ENCODE measurements around the gene PTPRC.

Gene PTPRC

DNA sequence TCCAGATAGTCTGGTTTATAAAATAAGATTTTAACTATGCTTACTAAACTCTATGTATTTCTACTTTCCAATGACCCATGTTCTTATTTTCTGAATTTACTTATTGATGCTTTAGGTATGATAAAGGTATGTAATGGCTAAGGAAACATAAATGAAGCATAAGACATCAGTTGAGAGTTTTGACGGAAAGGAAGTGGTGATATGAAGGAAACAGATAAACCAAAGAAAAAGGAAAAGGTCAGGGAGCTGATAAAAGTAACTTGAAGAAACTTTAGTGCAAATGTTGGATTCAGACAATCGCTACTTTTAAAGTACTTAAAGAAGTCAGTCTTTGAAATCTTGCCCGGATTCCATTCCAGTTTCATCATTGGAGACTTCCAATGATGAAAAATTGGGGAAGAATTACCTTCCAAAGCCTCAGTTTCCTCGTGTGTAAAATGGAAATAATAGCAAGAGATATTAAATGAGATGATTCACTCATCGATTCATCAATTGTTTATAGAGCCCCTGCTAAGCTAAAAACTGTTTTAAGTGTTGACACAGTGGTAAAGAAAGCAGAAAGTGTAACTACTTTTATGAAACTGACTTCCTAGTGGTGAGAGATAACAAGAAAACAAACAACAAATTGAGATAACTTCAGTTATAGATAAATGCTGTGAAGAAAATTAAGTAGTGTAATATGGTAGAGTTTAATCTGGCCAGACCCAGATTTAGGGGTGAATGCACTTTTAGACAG is 10.6 kb downstream of the PTPRC start:
- DNase-seq: no peak

DNA sequence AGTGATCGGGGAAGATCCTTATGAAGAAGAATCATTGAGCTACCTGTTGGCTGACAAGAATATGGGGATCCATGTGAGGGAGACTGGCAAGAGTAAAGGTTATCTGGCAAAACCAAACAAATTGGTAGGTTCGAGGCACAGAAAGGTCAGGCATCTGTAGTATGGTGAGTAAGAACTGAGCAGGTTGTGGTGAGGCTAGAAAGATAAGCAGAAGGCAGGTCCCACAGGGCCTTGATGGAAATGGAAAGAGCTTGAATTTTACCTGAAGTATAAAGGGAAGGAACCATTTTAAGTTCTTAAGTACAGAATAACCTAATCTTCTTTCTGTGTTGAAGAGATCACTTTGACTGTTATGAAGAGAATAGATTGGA is 11.1 kb downstream of the PTPRC start:
- DNase-seq: no peak

DNA sequence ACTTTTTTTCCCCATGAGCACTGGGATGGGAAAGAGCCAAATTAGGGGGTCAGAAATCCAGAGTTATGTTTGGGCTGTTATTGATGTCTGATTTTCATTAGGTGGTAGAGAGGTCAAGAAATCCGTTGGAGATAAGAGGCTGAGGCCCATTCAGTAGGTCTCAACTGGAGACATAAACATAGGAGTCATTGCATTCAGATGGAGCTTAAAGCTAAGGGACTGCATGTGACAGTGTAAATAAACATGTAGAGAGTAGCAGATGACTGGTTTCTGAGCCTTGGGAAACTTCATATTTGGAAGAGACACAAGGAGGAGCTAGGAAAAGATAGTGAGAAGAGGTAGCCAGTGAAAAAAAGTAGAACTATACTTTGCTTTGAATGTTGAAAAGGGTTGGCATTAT is 11.7 kb downstream of the PTPRC start:
- DNase-seq: no peak

DNA sequence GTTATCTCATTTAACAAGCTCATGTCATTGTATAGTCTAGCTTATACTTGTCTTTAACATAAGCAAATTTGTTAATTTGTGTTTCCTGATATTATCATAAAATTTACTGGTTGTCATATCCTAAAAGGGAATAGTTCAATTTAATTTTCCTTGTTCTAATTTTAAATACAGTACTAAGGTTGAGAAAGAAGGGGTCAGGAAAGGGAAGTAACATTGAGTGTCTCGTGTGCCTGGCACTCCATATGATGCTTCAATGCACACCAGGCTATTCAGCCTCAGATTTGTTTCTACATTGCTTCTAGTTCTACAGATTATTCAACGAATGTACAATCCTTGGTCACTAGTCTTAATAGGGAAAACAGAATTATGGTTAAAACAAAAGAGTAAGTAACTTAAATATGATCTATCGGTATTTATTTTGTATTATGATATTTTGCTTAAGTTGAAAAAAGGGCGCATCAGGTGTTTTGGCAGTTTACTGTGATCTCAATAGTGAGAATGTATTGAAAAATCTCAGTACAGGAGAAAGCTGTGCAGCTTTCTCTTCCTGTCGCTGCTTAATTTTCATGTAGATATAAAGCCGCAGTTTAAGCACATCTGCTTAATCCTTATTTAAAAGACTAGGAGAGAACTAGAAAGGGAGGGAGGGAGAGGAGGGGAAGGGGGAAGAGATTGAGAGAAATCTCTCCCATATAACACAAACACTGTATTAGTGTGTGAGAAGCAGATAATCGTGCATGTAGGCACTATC is 13.0 kb downstream of the PTPRC start:
- DNase-seq: peak; percentile 73

DNA sequence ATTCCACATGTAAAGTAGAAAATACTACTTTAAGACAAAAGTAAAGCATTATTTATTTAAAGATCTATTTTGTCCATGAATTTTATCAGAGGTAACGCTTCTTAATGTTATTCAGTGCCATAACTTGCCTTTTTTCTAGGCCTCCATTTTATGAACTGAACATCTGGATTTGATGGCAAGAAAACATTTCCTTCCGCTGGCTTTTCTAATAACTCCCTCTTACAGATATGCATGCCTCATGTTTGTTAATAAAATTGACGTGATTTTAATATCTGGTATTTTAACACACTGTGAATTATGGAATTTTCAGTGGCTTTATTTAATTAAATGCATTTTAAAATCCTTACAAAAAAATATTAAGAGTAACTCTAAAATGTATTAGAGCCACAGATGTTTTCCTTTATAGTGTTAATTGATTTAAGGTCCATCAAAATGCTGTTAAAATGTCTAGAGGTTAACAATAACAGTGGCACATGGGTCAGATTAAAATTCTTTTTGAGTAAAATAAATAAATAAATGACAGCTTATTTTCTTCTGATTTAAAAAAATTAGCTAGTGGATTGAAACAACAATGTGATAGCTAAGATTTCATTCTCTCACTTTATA is 15.1 kb downstream of the PTPRC start:
- no peak for DNase-seq

DNA sequence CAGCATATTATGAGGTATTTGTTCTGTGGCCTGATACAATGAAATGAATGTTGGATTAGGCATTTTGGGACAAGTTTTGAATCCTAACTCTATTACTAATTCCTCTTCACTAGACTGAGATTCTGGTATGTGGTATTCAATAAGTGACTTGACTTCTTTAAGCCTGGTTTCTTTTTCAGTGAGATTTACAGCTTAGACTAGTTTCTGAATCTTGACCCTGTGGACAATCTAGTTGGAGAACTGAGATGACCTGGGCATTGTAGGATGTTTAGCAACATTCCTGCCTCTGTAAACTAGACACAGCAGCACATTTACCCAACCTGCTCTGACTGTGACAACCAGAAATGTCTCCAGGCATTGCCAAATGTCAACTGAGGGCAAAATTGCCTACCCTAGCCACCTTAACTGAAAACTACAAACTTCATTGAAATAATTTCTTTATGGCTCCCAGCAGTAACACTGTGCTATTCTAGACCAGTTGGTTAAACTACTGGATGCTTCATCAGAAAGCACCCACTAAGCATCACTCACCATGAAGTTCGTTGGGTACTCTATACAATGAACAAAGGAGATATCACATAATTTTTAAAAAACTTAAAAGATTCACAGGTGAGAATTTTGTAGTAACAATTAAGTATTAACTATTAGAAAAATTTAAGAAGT is 16.8 kb downstream of the PTPRC start:
- peak; percentile 78 for DNase-seq

DNA sequence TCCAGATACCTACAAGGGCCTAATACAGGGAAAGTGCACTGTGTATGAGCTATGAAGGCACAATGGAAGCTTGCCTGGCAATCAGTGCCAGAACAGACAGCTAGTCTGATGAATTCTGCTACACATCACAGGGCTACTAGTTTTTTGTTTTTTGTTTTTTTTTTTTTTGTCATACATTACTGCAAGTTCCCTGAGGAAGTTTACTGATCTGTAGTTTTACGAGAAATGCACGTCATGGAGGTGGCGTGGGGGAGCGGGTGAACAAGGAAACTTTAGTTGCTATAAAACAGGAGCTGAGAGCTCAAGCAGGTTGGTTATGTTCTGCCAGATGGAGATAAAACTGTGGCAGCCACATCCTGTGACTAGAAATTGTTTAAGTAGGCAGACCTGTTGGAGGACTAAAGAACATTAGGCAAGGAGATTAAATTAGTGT is 17.7 kb downstream of the PTPRC start:
- peak; percentile 89 for DNase-seq

DNA sequence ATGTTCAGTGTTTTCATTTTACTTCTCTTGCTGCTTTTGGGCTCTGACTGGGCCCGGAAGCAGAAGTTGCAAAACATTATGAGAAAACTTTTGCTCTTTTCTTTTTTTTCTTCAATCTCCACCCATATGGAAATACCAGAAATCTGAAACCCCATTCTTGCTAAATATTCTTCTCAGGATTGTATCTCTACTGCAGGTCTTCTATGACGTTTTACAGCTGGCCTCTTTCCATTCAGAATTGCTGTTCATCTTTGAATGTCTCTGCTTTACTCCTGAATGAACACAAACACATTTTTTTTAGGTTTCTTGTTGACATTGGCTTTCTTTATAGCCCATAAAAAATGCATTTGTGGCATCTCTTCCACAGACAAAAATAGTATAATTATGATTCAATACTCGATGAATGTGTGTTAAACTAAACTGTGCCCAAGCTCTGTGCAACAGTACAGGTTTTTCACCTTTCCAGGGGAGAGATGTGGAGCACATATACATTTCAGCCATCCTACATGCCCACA is 18.8 kb downstream of the PTPRC start:
- DNase-seq: peak; percentile 94

DNA sequence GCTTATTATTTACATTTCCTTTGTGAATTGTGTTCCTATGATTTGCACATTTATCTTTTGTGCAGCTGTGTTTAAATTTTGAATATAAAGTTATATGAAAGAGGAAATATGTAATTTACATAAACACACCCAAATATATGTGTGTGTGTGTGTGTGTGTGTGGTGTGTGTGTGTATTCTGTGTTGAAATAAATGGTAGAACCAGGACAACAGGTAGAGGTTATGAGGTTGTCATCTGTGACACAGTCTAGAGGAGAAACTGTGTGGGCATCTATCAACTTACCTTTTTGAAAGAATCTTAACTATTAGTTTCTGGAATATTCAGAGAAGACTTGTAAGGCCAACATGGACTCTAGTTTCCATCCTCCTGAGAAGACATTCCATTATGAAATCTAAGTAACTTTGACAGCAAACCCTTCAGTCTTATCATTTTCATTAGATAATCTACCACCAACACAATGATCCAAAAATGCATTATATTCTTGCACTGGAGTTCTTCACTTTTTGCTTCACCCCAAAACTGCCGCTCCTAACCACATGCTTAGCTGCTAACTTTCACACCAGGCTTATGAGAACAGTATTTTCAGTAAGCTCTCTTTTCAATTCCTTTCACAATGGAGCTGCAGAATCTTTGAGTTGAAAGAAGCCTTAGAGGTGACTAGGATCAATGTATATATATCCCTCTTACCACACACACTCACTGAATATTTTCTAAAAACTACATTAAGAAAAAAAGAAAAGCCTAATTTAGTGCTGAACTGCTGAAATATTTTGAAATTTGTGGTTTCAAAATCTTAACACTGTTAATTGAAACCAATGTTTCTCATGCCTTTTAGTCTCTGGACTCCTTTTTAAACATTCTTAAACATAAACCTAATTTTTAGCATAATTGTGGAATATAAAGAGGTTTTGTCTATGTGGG is 21.8 kb downstream of the PTPRC start:
- no peak for DNase-seq

DNA sequence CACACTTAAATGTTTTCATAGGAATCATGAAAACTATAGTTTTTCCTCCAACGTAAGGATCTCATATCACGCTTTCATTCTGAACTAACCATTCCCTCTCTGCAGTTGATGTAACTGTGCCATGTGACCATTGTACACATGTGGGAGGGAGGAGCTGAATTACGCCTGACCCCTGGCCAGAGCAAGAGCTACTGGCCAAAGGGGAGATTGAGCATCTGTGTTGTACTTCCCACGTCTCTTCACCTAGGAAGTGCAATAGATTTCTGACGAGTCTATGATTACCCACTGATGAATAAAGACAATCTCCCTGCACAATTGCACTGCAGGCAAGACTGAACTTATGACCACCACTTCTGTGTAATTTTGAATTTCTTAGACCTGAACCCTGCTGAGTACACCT is 24.0 kb downstream of the PTPRC start:
- DNase-seq: no peak

DNA sequence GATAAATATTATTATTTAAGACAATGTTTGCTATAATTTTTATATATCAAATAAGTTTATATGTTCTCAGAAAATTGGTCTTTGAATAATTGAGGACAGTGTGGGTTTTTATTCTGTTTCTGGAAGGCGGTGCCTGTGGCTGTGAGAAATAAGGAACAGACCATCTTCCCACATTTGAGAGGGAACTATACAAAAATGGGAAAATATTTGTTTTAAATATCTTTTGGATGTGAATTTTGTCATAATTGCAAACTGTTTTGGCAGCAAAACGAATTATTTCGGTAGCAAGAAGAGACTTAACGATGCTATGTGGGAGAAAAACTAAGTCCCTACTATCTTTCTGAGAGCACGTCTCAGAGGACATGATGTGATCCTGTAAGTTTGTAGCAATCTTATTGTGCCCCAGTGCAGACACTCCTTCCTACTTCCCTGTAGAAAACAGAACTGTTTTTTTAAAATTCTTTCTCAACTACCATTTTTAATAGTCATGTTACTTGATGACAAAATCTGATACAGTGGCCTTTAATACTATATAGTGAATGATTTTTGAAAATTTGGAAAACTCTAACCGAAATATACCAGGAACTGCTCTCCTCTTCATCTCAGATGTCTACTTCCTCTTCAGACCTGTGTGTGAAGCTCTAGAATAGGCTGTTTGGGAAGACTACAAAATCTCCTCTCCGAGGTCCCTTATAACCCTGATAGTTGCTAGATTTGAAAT is 25.4 kb downstream of the PTPRC start:
- DNase-seq: peak; percentile 89

DNA sequence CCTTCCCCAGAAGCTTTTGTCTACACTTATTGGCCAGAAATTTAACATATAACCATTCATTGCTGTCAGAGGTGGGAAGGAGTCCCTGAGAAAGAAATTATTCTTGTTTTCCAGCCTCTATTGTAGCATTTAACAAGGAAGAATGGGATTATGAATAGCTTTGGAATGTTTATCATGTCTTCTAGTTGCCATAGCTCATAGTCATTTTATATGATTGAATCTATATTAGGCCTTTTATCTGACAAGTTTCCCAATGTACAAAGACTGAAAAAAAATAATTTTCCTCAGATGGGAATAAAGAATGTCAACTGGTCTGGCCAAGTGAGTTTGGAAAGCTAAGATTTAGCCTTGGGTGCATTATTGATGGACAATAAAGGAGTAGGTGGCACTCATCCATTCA is 28.3 kb downstream of the PTPRC start:
- DNase-seq: no peak

DNA sequence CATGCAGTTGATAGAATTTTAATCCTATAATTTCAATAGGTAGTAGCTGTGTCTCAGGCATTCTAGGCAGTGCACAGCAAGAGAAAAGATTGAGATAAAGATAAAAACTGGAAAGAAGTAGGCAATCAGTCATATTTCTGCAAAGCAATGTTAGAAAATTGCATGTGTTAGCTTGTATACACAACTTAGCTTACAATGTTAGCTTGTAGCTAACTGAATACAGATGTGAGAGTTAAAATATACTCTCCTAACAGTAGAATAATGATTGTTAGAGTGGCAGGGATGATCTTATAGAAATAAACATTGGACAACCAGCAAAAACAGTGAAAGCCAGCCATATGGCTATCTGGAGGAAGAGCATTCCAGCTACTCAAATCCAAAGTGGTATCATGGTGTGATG is 29.0 kb downstream of the PTPRC start:
- no peak for DNase-seq

DNA sequence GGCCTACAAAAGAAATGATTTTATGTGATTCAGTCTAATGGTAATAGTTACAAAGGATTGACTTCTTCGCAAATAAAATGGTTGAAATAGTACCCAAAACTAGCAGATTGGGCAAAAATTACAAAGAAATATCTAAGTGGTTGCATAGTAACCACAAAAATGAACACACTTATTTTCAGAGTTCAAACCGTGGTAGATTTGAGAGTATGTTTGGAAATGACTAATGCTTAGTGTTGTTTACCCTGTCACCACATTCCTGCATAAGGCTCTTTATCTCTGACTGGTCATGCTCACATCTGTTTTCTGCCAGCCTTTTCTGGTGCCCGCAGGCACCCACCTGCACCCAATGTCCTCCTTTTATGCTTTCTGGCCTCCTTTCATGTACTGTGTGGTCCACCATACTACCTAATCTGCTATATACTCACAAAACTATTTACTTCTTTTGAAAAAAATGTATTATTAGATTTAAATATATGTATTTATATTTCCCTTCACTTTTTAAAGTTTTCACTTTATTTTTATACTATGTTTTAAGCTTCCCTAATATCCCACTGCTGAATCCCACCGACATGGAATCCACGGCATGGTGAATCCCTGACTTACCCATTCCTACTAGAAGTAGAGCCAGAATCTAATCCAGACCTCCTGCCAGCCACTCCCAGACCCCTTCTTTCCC is 30.3 kb downstream of the PTPRC start:
- DNase-seq: peak; percentile 54

DNA sequence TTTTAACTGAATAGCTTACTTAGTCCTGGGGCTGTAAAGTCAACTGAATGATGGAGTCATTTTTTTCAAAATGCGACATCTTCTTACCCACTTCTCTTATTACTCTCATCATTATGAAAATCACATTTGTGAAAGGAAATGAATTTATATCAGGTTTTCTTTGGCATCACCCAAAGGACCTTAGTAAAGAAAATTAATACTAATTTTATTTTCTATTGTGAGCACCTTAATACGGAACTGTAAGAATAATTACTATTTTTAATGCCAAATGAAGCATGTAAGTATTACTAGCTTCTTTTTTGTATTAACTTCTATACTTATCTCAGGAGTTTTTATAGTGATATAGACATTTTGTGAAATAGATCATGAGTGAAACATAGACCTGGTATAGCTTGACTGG is 30.9 kb downstream of the PTPRC start:
- DNase-seq: no peak

DNA sequence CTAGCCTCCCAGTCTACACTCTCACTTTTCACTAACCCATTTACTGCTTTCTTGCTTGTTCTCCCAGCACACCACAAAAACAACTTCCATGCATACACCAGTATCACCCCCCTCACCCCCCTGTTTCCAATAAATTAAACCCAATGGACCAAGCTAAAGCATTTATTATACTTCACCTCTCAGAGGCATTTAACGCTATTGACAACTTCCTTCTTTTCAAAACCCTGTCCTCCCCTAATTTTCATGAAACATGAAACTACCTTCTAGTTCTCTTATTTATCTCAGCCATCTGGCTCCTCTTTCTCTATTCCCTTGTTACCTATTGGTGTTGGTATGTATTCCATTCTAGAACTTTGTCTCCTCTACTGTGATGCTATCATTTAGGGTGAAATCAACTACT is 32.3 kb downstream of the PTPRC start:
- DNase-seq: no peak

DNA sequence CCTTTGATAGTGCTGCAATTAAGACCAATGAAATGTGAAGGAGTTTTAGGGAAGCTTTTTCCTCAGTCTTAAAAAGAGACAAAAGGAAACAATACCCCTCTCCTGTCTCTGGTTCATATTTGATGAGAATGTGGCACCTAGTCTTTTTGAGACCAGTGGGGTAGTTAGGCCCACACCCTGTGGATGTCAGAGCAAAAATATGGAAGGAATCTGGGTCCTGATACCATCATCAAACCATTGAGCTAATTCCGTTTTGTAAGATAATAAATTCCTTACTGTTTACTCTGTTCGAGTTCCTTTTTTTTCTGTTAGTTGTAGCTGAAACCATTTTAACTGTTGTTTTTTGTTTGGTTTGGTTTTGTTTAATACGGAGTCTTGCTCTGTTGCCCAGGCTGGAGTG is 33.3 kb downstream of the PTPRC start:
- no peak for DNase-seq

DNA sequence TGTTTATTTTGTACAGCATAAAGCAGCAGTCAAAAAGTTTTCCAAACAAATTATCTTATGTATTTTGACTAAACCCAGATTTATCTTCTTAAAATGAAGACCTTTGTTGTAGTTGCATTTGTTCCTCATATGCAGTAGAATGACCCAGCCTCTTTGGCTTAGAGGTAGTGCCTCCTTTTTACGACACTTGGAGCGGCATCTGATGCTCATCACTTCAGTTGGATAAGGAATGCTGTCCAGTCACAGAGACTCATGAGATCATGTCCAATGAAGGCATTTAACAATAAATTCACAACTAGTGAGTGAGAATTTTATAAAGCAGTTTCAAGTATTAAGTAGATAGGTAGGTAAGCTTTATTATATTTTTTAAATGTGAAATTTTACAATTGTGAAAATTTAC is 35.2 kb downstream of the PTPRC start:
- DNase-seq: no peak

DNA sequence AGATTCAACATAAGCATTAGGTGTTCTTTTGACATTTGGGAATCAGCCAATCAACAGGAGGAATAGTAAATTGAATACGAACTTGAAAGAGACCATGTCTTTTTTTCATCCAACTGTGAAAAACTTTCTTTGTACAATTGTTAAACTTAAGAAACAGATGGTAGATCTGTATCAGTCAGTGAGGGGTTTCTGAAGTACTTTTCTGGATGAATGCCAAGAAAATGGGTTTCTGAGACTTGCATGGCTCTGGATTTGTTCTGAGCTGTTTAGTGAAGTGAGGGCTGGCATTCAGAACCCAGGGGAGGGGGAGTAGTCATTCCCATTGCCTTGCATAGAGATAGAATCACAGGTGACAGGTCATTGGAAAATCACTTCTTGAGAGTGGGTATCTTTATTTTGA is 37.4 kb downstream of the PTPRC start:
- no peak for DNase-seq

DNA sequence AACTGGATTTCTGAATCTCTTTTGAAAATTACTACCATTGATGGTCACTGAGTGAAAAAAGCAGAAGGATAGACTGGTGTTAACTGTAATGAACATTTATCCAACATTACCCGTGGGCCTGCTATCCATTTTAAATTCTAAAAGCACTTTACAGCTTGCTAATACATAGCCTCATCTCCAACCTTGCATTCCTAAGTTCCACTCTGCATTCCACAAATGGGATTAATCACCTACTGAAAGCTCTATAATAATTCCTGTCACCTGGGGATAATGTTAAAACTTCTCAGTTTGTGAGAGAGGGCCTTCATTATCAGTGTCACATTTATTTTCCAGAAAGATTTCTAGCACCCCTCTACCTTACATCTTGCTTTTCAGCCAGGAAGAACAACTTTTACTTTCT is 38.2 kb downstream of the PTPRC start:
- DNase-seq: no peak

DNA sequence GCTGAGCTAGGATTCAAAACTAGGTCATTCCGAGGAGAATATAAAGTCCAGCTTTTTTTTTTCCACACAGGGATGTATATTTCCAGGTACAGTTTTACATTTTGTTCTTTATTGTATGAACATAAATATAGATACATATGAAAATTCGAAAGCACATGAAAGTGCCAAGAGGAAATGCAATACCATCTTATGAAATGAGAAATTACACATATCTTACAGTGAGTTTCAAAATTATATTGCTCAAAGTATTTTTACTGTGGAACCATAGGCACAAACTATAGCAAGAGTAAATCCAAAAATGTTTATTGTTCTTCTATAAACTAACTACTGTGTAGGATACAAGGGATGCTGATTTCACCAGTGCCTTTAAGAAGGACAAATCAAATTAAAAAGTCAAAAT is 39.0 kb downstream of the PTPRC start:
- DNase-seq: peak; percentile 44
